ENCODE measurements around the gene MON2. TPM values are rescaled to one million over a fixed set of nuclear protein-coding genes. Genes with fewer than 3 reads are reported as not detected.

Gene MON2
- total RNA-seq, 6 experiments from 2014 or later: 29.6 to 44.1 (median 38.8) TPM

DNA sequence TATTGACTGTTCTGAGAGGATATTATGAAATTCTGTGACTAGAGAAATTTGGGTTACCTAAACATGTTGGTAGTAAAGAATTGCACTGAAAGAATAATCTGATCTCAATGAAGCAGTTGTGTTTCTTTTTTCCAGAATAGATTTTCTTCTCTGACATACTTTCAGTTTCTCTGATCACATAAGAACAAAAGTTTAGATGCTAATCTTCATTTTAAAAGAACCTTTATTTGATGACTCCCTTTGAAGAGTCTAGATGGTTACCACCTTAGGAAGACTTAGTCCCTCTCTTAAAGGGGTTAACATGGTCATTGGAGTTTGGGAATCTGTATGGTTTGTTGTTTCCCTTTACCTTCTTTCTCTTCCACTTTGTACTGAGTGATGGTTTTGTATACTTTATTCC lies 58.6 kb downstream of the MON2 start:
- H3K27me3 Mint-ChIP-seq (ENCODE audit: insufficient read depth): no peaks in the 10 kb centered on the region
- no peaks in the 10 kb centered on the region for H3K9me3 Mint-ChIP-seq
- DNase-seq: no peak
- H3K27ac Mint-ChIP-seq: no peak overlapping the region
- peaks cover 10% of the 10 kb centered on the region for H3K4me1 Mint-ChIP-seq (ENCODE audit: low read depth)
- H3K36me3 Mint-ChIP-seq (ENCODE audit: low read depth): peaks cover 5% of the 10 kb centered on the region
- no peak overlapping the region for H3K4me3 Mint-ChIP-seq
- TF ChIP-seq, protein P1, sequence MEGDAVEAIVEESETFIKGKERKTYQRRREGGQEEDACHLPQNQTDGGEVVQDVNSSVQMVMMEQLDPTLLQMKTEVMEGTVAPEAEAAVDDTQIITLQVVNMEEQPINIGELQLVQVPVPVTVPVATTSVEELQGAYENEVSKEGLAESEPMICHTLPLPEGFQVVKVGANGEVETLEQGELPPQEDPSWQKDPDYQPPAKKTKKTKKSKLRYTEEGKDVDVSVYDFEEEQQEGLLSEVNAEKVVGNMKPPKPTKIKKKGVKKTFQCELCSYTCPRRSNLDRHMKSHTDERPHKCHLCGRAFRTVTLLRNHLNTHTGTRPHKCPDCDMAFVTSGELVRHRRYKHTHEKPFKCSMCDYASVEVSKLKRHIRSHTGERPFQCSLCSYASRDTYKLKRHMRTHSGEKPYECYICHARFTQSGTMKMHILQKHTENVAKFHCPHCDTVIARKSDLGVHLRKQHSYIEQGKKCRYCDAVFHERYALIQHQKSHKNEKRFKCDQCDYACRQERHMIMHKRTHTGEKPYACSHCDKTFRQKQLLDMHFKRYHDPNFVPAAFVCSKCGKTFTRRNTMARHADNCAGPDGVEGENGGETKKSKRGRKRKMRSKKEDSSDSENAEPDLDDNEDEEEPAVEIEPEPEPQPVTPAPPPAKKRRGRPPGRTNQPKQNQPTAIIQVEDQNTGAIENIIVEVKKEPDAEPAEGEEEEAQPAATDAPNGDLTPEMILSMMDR (IDR thresholded peaks at IDR 0.05): no peak

DNA sequence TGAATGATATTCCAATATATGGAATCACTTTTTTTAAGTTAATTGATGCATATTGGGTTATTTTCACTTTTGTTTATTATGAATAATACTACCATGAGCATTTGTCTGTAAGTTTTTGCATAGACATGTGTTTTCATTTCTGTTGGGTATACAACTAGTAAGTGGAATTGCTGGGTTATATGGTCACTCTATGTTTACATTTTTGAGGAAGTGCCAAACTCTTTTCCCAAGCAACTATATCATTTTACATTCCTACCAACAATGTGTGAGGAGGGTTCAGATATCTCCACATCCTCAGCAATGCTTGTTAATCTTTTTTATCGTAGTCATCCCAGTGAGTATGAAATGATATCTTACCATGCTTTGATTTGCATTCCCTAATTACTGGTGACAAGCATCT lies 64.0 kb downstream of the MON2 start:
- Mint-ChIP-seq H3K4me1 (ENCODE audit: low read depth) (peaks cover 23% of the 10 kb centered on the region), H3K27me3 (ENCODE audit: insufficient read depth) (no peaks in the 10 kb centered on the region), H3K27ac (peak overlapping the region; percentile 43), H3K9me3 (no peaks in the 10 kb centered on the region), H3K4me3 (peak overlapping the region; percentile 32; the same call in 1 of the 2 replicates), H3K36me3 (ENCODE audit: low read depth) (peaks cover 21% of the 10 kb centered on the region)
- TF ChIP-seq, protein P1 (IDR thresholded peaks at IDR 0.05): no peak
- peak; percentile 62 for DNase-seq

DNA sequence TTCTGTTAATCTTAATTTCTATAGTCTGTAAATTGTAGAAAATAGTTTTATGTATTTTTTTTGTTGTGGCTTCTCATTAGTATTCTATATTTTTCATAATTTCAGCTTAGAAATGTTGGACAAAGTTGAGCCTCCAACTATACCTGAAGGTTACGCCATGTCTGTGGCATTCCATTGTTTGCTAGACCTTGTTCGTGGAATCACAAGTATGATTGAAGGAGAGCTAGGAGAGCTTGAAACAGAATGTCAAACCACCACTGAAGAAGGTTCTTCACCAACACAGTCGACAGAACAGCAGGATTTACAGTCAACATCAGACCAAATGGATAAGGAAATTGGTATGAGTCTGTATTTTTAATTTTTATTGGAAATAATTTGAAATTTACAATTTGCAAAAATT lies 65.7 kb downstream of the MON2 start:
- H3K4me1 Mint-ChIP-seq (ENCODE audit: low read depth): peaks cover 28% of the 10 kb centered on the region
- H3K36me3 Mint-ChIP-seq (ENCODE audit: low read depth): peaks cover 21% of the 10 kb centered on the region
- H3K27me3 Mint-ChIP-seq (ENCODE audit: insufficient read depth): no peaks in the 10 kb centered on the region
- H3K9me3 Mint-ChIP-seq: no peaks in the 10 kb centered on the region
- H3K4me3 Mint-ChIP-seq: no peak overlapping the region
- TF ChIP-seq, protein P1 (IDR thresholded peaks at IDR 0.05): no peak
- DNase-seq: no peak
- no peak overlapping the region for H3K27ac Mint-ChIP-seq

DNA sequence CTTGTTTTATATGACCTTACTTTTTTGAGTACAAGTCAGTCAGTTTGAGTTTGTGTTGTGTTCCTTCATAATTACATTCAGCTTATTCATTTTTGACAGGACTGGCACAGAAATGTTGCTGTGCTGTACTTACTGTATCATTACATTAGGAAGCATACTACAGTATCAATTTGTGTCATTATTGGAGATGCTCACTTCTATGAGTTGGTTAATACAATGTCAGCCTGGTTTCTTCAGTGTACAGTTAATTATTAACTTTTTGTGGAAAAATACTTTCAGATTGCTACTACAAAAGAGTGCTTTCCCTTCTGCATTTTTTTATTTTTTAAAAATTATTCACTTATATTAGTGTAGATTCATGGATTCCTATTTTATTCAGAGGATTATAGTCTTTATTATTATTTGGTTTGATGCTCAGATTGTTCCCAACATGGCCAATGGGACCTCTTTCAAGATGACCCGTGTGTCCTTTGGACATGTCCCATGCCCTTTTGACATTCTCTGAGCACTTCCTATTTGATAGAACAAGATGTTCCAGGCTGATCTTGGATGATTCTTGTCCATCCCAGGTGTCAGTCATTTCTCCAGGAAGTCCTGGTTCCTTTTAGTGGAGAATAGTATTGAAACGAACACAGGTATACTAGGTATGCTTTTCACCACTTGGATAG lies 66.6 kb downstream of the MON2 start:
- H3K27ac Mint-ChIP-seq: no peak overlapping the region
- TF ChIP-seq, protein P1 (IDR thresholded peaks at IDR 0.05): no peak
- H3K4me1 Mint-ChIP-seq (ENCODE audit: low read depth): peaks cover 37% of the 10 kb centered on the region
- DNase-seq: no peak
- no peaks in the 10 kb centered on the region for H3K9me3 Mint-ChIP-seq
- H3K4me3 Mint-ChIP-seq: no peak overlapping the region
- no peaks in the 10 kb centered on the region for H3K27me3 Mint-ChIP-seq (ENCODE audit: insufficient read depth)
- H3K36me3 Mint-ChIP-seq (ENCODE audit: low read depth): peaks cover 21% of the 10 kb centered on the region

DNA sequence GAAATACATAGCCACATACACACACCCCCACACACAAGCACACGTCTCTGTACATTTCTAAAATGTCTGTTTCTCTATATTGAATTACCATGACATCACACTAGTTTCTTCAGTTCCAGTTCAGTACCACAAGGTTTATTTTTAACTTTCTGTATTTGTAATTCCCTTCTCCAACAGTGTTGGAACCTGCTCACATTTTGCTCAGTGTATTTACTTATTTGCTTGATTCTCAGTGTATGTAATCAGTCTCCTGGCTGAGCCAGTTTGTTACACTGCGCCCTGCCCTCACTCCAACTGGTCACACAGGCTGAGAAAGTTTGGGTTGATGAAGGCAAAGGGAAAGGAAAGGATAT lies 67.1 kb downstream of the MON2 start:
- no peak overlapping the region for H3K27ac Mint-ChIP-seq
- no peaks in the 10 kb centered on the region for H3K9me3 Mint-ChIP-seq
- no peak overlapping the region for H3K4me3 Mint-ChIP-seq
- no peak for DNase-seq
- H3K36me3 Mint-ChIP-seq (ENCODE audit: low read depth): peaks cover 19% of the 10 kb centered on the region
- H3K27me3 Mint-ChIP-seq (ENCODE audit: insufficient read depth): no peaks in the 10 kb centered on the region
- H3K4me1 Mint-ChIP-seq (ENCODE audit: low read depth): peaks cover 39% of the 10 kb centered on the region
- TF ChIP-seq, protein P1 (IDR thresholded peaks at IDR 0.05): no peak
